ENCODE measurements around the gene PACC1.

Gene PACC1

DNA sequence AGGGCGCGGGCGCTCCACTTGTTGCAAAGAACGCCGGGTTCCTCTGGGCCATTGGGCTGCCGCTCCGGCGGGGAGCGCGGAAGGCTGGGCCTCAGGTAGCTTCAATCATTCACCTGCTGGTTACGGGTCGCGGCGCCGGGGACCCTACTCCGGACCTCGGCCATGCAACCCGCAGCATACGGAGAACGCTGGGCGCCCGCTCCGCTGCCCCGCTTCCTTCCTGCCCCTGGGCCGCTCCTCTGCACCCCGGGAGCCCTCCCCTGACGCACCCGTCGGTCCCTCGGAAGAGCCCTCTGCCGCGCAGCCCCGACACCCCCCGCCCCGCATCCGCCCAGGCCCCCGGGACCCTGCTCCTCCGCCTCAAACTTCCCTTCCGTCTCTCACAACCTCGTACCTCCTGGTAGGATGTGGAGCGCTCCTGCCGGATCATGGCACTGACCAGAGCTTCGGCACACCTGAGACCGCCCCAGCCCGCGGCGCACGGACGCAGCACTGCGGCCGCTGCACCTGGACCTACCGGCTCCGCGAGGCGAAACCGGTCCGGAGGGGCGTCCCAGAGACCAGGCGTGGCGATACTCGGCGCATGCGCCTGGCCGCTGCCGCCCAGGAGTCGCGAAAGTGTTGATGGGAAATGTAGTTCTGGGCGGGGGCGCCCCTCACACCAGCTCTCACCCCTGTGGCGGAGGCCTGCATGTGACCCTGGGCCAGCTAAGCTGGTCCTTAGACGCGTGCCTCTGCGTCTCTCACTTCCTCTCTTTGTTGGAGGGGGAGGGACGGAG is at the start of gene PACC1:
TSS of gene PACC1 (minus strand) at position 559 of the 779 bp plus-strand sequence. CDS start at position 430, 129 bp downstream.
- DNase-seq = peak; percentile 94

DNA sequence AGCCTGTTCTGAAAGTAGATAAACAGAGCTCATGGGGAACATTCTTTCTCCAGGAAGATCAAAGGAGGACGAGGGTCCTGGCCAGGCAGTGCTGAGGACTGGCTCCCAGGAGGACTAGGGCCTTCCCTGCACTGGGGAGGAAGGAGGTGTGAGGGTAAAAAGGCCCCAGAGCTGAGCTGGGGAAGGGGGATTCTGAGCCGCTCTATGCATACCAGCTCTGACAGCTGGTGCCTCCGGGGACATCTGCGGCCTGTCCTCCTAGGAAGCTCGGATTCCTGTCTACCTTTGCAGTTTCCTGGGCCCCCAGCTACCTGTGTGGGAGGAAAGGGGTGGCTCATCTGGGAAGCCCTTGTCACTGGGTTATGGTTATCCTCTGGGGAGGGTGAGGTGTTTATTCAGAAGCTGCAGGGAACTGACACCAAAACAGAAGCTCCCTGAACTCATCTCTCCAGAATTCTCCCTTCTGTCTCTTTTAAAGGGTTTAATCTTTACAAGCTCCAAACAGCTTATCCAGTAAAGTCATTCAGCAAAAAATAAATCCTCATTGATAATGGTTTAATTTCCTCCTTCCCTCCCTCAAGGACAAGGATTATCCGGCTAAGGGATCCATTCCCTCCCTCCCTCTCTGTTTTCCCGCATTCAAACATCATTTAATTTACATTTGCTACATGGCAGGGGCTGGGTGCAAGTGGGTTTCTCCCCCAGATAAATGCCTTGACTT is 49.0 kb upstream of the PACC1 start:
- DNase-seq = no peak

DNA sequence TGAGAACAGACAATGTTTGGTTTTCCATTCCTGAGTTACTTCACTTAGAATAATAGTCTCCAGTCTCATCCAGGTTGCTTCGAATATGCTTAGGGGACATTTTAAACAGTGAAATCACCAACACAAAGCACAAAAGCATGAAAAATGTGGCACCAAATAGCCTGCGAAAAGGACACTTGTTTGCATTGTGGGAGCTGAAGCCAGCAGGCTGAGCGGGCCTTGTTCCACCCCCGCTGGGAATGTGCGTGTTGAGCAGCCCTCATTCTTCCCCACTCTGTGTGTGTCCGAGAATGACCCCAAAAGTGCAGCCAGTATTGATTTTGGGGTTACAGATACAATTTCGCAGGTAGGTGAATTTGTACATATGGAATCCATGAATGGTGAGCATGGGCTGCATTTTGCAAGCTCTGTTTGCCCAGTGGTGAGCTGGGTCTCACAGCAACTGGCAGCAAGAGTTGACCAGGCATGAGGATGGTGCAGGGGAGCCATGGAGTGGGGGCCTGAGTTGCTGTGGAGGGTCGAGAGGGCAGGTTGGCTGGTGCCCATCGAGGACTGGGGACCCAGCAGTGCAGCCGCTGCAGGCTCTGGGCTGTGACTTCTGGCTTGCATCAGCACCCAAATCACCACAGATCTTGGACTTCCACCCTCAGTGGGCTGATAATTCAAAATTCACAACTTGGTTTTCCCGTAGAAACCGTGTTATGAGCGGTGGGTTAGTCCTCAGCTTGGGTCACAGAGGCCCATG is 47.4 kb upstream of the PACC1 start:
- DNase-seq = no peak

DNA sequence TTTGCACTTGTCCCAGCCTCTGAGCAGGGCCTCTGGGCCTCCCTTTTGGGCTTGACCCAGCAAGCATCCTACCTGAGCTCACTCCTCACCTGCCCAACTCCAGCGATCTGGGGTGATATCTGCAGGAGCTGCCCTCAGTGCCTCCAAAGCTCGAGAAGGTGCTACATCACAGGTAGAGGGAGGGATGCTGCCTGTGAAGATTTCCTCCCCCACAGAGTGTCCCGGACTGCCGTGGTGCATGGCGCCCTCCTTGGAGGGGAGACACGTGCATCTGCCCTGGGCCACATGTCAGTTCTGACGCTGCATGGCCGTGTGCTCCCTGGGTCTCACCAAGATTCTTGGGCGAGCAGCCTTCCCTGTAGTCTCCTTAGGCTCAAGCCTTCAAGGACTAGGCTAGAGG is 45.7 kb upstream of the PACC1 start:
- no peak for DNase-seq

DNA sequence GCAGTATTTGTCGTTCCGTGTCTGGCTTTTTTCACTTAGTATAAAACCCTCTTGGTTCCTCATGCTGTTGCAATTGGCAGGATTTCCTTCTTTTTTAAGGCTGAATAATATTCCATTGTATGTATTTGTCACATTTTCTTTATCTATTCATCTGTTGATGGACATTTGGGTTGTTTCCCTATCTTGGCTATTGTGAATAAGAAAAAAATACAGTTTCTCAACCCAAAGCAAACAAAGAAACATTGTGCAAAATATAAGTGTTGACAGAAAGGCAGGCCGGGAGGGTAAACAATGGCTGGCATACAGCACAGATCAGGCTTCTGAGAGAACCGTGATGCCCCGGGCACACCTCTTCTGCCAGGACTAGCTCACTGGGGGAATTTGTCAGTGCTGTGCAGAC is 45.0 kb upstream of the PACC1 start:
- no peak for DNase-seq

DNA sequence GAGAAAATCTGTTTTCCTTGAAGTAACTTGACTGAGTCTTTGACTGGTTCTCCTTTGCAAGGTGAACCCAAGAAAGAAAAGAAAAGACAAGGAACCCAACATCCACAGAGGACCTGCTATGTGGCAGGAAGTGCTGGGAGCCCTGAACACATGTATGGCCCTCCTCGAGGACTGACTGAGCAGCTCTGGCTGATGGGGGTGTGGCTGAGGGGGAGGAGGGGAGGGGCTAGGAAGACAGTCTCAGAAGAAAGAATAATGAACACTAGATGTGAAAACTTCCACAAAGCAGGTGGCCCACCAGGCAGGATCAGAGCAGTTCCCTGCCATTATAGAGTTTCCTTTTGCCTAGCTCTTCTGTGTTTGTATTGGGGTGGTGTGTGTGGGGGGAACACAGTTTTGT is 44.1 kb upstream of the PACC1 start:
- DNase-seq = no peak

DNA sequence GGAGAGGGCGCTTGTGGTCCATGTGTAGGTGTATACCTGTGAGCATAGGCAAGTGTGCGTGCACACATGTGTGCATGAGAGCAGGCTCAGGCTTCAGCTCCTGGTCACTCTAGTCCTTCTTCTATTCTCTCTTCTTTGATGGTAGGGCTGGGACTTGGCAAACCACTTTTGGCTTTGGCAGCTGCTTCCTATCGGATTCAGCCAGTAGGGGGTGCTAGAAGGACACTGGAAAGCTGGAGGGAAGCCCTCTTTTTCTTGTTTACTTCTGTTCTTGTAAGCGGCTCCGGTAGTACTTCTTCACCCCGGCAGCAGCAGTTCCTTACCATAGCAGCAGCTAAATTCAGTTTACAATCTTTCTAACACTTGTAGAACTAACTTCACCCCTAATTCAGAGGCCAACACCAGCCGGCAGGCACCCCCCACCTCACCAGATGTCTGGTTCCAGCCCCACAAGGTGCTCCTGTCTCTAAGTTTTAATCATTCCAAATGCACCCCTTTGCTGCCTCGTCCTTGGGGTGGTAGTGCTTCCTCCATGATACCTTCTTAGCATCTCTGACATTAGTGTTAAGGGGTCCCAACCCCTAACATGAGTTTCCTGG is 43.2 kb upstream of the PACC1 start:
- DNase-seq = peak; percentile 47

DNA sequence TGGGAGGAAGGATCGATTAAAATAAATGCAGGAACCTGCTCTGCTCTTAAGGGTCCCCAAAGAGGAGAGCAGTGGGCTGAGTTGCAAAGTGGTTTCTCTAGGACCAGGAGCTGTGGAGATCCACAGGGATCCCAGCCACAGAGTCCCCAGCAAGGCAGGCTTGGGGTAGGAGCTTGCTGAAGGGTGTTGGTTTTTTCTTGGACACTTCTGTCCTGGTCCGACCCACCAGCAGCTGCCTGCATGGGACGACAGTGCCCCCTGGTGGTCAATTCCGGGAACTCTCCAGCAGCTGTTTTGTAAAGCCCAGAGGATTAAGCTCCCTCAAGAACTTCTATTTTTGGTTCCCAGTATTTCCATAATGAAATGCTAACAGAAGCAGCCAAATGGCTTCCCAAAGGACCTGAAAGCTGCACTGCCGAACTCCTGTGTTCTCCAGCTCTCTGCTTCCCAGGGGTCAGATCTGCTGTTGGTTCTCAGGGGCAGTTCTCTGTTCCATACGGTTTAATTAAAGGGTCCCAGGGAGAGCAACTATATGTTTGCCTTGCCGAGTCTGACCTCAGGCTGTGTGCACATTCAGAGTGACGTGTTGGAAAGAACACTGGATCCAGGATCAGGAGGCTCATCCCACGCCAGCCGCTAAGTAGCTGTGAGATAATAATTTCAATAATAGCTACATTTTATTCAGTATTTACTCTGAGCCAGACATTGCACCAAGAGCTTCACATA is 41.3 kb upstream of the PACC1 start:
- DNase-seq = peak; percentile 94

DNA sequence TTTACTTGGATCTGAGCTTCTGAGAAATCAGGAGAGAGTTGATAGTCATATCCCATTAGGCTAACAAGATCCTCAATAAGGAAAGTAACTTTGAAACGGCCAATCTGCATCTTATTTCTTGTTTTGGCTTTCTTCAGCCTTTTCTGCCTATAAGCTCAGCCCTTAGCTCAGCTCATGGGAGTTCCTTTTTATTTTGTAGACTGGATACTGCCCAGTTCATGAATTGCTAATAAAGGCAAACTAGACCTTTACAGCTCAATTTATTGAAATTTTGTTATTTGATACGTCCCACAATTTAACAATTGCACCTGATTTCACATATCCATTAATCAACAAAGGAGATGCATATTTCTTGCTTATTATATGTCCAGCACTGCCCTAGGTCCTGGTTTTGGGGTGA is 40.7 kb upstream of the PACC1 start:
- DNase-seq = no peak

DNA sequence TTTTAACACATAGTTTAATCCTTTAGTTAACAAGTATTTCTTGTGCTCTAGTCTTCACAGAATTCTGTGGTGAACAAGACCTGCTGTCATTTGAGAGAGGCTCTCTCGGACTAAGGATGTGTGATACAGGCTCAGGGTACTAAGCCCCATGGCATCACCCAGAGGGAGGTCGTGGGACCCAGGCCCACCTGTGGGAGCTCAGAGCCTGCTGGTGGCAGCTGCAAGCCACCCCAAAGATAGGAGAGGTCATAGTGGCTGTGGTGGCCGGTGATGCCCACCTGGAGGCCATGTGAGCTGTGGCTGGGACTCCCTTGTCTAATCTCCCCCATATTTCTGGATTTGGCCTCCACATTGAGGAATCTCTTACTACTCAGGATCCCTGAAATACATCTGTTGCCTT is 40.1 kb upstream of the PACC1 start:
- DNase-seq = no peak

DNA sequence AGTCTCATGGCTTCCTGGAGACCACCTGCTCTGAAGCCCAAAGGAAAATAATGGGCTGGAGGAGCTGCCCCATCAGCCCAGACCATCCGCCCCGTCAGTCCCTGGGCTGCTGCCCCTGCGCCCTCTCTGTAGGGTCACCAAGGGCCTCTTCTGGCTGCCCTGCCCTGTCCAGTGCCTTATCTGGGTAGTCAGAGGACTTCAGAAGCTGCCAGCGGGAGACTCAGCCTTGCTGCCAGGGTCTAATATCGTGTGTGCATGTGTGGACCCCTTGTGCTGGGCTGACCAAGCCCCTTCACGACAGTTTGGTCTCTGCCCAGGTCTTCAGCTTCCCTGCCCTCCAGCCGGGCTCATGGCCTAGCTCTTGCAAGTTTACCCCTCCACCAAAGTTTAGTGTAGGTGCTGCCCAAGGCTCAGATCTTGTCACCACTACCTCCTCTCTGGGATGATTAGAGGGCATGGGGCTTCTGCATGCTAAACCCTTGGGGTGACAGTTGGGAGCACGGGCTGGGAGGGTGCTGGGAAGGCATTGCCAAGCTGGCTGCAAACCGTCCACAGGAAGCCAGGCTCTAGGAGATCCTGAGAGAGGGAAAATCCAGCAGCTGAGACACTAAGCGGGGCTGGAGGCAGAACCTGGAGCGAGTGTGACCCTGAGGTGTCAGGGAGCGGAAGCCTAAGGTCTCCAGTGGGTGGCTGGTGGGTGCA is 38.6 kb upstream of the PACC1 start:
- DNase-seq = no peak

DNA sequence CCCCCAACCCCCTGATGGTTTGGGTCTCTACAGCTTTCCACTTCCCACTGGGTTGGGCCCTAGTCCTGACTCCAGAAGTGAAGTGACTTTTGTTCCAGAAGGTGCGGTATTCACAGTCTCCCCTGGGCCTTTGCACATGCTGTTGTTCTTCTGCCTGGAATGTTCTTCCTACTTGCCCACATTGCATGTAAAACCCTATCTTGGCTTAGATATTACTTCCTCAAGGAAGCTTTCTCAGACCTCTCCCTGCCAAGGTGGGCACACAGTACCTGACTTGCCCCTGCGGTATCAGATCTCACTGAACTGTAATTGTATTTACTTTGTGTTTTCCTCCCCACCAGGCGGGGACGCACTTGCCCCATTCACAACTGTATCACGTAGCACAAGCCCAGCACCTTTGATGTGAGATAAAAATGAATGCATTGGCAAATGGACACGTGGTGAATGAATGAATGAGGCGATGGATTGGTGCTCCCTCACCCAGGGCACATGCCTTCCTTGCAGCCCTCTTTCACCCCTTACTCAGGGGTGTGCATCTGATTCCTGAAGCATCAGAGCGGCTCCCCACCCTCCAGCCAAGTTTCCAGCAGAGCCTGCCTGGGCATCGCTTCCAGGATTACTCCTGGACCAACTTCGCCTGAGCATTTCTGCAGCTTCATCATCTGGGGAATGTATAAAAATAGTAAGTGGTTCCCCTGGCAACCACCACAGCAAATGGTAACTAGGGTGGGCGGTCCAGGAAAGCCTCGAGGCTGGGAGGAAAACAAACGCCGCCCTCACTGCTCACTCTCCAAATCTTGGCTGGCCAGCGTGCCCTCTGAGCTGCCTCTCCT is 37.9 kb upstream of the PACC1 start:
- peak; percentile 93 for DNase-seq

DNA sequence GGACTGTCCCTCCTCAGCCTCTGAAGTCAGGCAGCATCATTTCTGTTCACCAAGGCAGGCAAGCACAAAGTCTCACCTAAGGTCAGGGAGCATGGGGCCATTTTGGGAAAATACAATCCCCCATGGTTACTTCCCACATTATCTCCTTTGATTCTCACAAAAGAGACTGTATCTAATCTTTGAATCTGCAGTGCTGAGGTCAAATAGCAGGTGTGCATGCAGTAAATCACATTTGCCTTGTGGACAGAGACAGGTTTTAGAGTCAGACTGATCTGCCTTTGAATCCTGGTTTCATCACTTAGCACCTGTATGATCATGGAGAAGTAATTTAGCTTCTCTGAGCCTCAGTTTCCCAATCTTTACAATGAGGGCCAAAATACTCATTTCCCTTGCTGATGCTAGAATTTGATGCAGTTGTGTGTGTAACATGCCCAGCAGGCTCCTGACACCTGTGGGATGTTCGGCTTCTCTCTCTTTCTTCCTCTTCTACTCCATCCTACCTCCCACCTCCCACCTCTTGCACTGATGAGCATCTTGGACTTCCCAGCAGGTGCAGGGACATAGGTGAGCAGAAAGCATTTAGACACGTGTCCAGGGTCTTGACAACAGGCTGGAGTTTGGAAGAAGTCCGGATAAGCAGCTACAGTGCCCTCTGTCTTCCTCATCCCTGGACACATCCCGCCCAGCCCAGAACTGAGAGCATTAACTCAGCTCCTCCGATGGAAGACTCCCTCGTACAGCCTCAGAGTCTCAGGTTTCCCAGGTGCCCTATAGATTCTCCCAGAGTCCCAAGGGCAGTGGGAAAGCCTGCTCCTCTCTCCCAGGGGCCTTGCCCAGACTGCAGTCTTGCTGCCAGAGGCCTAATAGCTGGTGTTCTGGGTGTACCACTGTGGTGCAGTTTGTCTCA is 37.0 kb upstream of the PACC1 start:
- DNase-seq = no peak

DNA sequence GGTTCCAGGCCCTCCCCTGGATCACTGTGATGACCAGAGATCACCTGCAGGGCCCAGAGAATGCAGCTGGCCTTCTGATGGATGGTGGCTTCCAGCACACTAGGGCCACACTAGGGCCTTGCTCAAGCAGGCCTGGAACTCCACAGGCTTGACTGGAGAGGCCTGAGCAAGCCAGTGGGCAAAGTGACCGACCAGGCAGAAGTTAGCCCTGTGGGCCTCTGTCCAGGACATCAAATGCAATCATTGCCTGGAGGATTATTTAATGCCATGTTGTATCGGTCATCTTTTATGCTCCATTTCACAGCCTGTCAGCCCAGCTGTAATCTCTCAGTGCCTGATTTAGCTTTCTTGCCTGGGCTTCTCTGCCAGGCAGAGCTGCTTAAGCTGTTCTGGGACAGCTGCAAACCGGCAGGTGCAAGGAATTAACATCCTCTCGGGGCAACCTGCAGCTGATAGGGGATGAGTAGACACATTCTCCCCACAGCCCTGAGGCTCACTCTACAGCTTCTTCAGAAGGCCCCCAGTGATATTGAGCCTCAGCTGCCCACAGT is 35.7 kb upstream of the PACC1 start:
- DNase-seq = peak; percentile 79

DNA sequence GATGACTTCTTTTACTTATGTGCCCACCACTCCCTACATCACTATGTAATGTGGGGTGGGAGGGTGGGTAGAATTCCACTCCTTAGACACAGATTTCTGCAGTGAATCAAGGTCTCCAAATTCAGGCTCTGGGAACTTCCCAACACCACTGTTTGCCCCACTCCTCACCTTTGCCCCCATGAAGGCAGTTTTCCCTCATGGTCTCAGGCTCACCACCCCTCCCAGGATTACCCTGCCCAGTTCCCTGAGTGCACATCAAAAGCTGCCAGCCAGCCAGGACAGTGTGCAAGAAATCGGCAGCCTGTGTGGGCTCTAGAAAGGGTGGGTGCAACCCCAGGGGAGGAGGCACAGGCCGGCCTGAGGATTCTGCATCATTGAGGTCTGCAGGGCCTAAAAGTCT is 32.8 kb upstream of the PACC1 start:
- no peak for DNase-seq

DNA sequence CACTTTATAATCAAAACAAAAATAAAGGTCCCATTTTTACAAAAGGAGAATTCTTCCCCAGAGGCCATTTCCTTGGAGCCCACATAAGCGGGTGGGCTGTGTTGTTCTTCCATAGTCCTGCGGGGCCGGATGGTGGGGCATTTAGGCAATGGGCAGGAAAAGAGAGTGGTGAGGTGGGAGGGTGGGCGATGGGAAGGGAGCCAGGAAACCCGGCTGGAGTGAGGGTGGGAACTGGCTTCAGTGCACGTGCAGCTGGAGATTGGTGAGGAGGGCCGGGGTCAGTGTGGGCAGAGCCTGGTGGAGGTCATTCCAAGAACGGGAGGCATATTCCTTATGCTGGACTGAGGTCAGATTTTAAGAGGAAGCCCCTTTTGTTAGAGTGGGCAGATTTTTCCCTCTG is 31.6 kb upstream of the PACC1 start:
- no peak for DNase-seq

DNA sequence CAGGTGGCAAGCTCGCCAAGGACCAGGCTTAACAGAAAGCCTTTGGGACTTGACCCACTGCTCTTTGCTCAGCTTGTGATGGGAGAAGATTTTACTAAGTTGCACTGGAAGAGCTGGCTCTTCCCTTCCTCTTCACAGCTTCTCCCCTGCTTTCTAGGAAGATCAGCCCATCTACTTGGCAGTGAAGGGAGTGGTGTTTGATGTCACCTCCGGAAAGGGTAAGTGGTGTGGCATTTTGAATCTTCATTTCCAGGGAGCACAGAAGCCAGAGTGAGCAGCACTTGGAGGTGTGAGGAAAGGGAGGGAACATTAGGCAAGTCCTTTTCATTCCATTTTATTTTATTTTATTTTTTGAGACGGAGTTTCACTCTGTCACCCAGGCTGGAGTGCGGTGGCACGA is 27.7 kb upstream of the PACC1 start:
- DNase-seq = no peak

DNA sequence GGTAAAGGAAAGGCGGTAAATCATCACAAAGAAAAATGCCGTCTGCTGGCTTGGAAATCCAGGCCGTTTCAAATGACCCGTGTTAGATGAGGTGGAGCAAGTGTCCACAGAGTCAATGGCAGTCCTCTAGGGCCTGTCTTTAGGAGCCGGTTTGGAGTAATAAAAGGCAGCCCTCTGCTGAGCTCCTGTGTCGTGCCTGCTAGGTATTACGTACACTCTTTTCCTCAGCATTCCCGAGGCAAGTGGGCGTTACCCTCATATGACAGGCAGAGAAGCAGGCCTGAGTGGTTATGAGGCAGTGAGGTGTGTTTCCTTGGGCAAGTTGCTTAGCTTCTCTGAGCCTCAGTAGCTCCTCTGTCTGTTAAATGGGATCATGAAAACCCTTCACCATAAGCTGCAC is 25.7 kb upstream of the PACC1 start:
- DNase-seq = no peak

DNA sequence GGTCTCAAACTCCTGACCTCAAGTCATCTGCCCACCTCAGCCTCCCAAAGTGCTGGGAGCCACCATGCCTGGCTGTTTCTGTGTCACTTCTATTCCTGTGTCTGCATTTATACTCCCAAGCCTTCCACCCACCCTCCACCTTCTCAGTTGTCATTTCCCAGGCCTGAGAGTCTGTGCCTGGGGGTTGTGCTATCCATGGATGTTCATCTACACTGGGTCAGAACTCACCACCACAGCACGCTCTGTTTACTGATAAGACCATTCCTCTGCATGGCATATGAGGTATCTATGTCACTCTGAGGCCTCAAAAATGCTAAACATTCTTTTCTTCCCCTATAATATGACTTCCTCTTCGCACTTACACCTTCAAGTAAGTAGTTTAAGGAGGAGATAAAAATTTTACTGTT is 24.1 kb upstream of the PACC1 start:
- DNase-seq = no peak

All from femur (tissue), 1 donor.